Lower lobe of right lung (tissue), 2 donors: Measurements from ENCODE around the gene PDSS2. TPM values are rescaled to one million over a fixed set of nuclear protein-coding genes. Genes with fewer than 3 reads are reported as not detected.

ENCODE experiments used
- ATAC-seq, 2 donors: fragments of 200-7000 bp; cut with Tn5 transposase; one replicate each; pipeline ENCODE4 v1.9.1; 2020 to 2022; ENCODE audit warnings: mild to moderate bottlenecking in 2 of 2, moderate library complexity in 2 of 2
- DNase-seq: peaks from one replicate; pipeline ENCODE4 v3.0.0-alpha.2; 2020
- H3K27ac ChIP-seq: fragments of 200-600 bp; one replicate; pipeline ENCODE4 v1.8.0; 2022
- H3K27me3 ChIP-seq: fragments of 200-600 bp; one replicate; pipeline ENCODE4 v1.8.0; 2022; ENCODE audit warnings: low read depth
- H3K36me3 ChIP-seq: fragments of 200-600 bp; one replicate; pipeline ENCODE4 v1.8.0; 2022; ENCODE audit warnings: mild to moderate bottlenecking
- H3K4me1 ChIP-seq: fragments of 200-600 bp; one replicate; pipeline ENCODE4 v1.8.0; 2022
- H3K4me3 ChIP-seq: fragments of 200-600 bp; one replicate; pipeline ENCODE4 v1.8.0; 2022; ENCODE audit warnings: mild to moderate bottlenecking
- H3K9me3 ChIP-seq: fragments of 200-600 bp; one replicate; pipeline ENCODE4 v1.8.0; 2022
- CTCF ChIP-seq: fragments of 200-600 bp; IDR thresholded peaks from one replicate; pipeline ENCODE4 v1.8.0; 2022; ENCODE audit warnings: antibody characterized with exemption, mild to moderate bottlenecking
- intact Hi-C: fragments of 100-400 bp; cut with DNase I; formaldehyde crosslinking; loops from one replicate; pipeline ENCODE4 v1.11.0; 2022
- total RNA-seq: library from RNA; stranded (reverse); fragmentation: NEBNext Ultra II Directional; extraction: Animal tissue kit (Norgen Biotek cat#: 25700); gene quantifications from one replicate; pipeline ENCODE4 v1.2.1, GENCODE V29; 2021
- donor health status: DM: no; HTN: yes; CAD: no; lungs with severe emphysema.

Gene PDSS2
- total RNA-seq, 1 donor from 2014 or later, result 14.9 TPM

GRCh38 chr6:107344383-107344782, 115.0 kb downstream of the PDSS2 start:
- intact Hi-C loops, result no loop called here
- H3K4me3 ChIP-seq, result no peak overlapping the region
- no peaks in the 10 kb centered on the region for H3K36me3 ChIP-seq
- ATAC-seq (no peak), DNase-seq (no peak)
- TF ChIP-seq CTCF, result no peak
- H3K27me3 ChIP-seq, result no peaks in the 10 kb centered on the region
- no peaks in the 10 kb centered on the region for H3K9me3 ChIP-seq
- H3K4me1 ChIP-seq, result no peaks in the 10 kb centered on the region
- no peak overlapping the region for H3K27ac ChIP-seq

- intact Hi-C loops, result no loop called here
- DNase-seq (no peak), ATAC-seq (no peak)
- Histone ChIP-seq H3K36me3 (no peaks in the 10 kb centered on the region), H3K4me3 (no peak overlapping the region), H3K9me3 (no peaks in the 10 kb centered on the region), H3K4me1 (no peaks in the 10 kb centered on the region), H3K27ac (no peak overlapping the region), H3K27me3 (no peaks in the 10 kb centered on the region)
- no peak for TF ChIP-seq CTCF
Observed at GRCh38 chr6:107342144-107342543, 117.2 kb downstream of the PDSS2 start.

GRCh38 chr6:107340881-107341280, 118.5 kb downstream of the PDSS2 start:
- no peak overlapping the region for H3K27ac ChIP-seq
- ATAC-seq, result no peak
- intact Hi-C loops, result no loop called here
- H3K27me3 ChIP-seq, result no peaks in the 10 kb centered on the region
- H3K9me3 ChIP-seq, result no peaks in the 10 kb centered on the region
- H3K4me1 ChIP-seq, result no peaks in the 10 kb centered on the region
- no peaks in the 10 kb centered on the region for H3K36me3 ChIP-seq
- no peak overlapping the region for H3K4me3 ChIP-seq
- no peak for DNase-seq
- TF ChIP-seq CTCF, result no peak

- DNase-seq (no peak), ATAC-seq (no peak)
- Histone ChIP-seq H3K27ac (no peak overlapping the region), H3K4me1 (no peaks in the 10 kb centered on the region), H3K4me3 (no peak overlapping the region), H3K9me3 (no peaks in the 10 kb centered on the region), H3K36me3 (no peaks in the 10 kb centered on the region), H3K27me3 (no peaks in the 10 kb centered on the region)
- TF ChIP-seq CTCF, result no peak
- intact Hi-C loops, result no loop called here
Observed at GRCh38 chr6:107337191-107337741, 122.1 kb downstream of the PDSS2 start.

- no peaks in the 10 kb centered on the region for H3K9me3 ChIP-seq
- DNase-seq, result no peak
- TF ChIP-seq CTCF, result no peak
- intact Hi-C loops, result no loop called here
- H3K4me3 ChIP-seq, result no peak overlapping the region
- ATAC-seq, result no peak
- no peaks in the 10 kb centered on the region for H3K4me1 ChIP-seq
- H3K36me3 ChIP-seq, result no peaks in the 10 kb centered on the region
- no peak overlapping the region for H3K27ac ChIP-seq
- H3K27me3 ChIP-seq, result no peaks in the 10 kb centered on the region
Observed at GRCh38 chr6:107334026-107334425, 125.3 kb downstream of the PDSS2 start.

GRCh38 chr6:107333491-107333890, 125.9 kb downstream of the PDSS2 start:
- H3K27ac ChIP-seq, result no peak overlapping the region
- DNase-seq (no peak), ATAC-seq (no peak)
- no peaks in the 10 kb centered on the region for H3K4me1 ChIP-seq
- TF ChIP-seq CTCF, result no peak
- intact Hi-C loops, result no loop called here
- no peaks in the 10 kb centered on the region for H3K27me3 ChIP-seq
- no peaks in the 10 kb centered on the region for H3K9me3 ChIP-seq
- H3K36me3 ChIP-seq, result no peaks in the 10 kb centered on the region
- H3K4me3 ChIP-seq, result no peak overlapping the region
